Activated CD8-positive, alpha-beta memory T cell treated with anti-CD3 and anti-CD28 coated beads, Interleukin-2, amount 50 U/mL, for 24 hours (primary cell): ENCODE measurements around the gene RPUSD1.
"Not testable (repeated sequence)": the region's sequence is repeated elsewhere in the genome, so short reads cannot be mapped to it uniquely, and the experiment has no call there.

ENCODE experiments used
- DNase-seq: peaks from one replicate; pipeline ENCODE4 v3.0.0-alpha.2; 2020; ENCODE audit errors: extremely low read depth

Gene RPUSD1

GRCh38 chr16:747978-748746 is 40.0 kb downstream of the RPUSD1 start:
- no peak for DNase-seq

- DNase-seq, result no peak
Observed at GRCh38 chr16:746637-747036, 41.5 kb downstream of the RPUSD1 start.

GRCh38 chr16:745739-746138 is 42.4 kb downstream of the RPUSD1 start:
- no peak for DNase-seq

- no peak for DNase-seq
Observed at GRCh38 chr16:743794-744500, 44.2 kb downstream of the RPUSD1 start.

- DNase-seq, result not testable (repeated sequence)
Observed at GRCh38 chr16:742894-743293, 45.3 kb downstream of the RPUSD1 start.

- DNase-seq, result no peak
Observed at GRCh38 chr16:741986-742629, 46.1 kb downstream of the RPUSD1 start.

GRCh38 chr16:740764-741505 is 47.2 kb downstream of the RPUSD1 start, which contains the start of gene CIAO3:
Gene CIAO3, minus strand, starts transcription at chr16:740997. Its CDS starts 12 bp downstream, at chr16:740985.
- peak; percentile 84 for DNase-seq

GRCh38 chr16:740459-740763 is 47.8 kb downstream of the RPUSD1 start:
- no peak for DNase-seq

- DNase-seq, result no peak
Observed at GRCh38 chr16:739560-740458, 48.4 kb downstream of the RPUSD1 start.

- no peak for DNase-seq
Observed at GRCh38 chr16:736936-737481, 51.2 kb downstream of the RPUSD1 start.

GRCh38 chr16:735982-736453 is 52.2 kb downstream of the RPUSD1 start:
- DNase-seq, result peak; percentile 29

GRCh38 chr16:734981-735881 is 53.0 kb downstream of the RPUSD1 start:
- no peak for DNase-seq
